Fibroblast of peridontal ligament (primary cell): ENCODE measurements around the gene KCNJ10.

ENCODE experiments used
- DNase-seq: peaks from one replicate; pipeline ENCODE4 v3.0.0-alpha.2; 2010; ENCODE audit errors: extremely low read depth

Gene KCNJ10

GRCh38 chr1:160098852-160099561 is 29.0 kb upstream of the KCNJ10 start:
- DNase-seq, result peak; percentile 87

GRCh38 chr1:160097911-160098851 is 28.2 kb upstream of the KCNJ10 start, which contains the start of gene IGSF8:
IGSF8 (minus strand) TSS chr1:160098619; CDS start chr1:160098472, 147 bp downstream.
- DNase-seq, result peak; percentile 62

GRCh38 chr1:160097151-160097910 is 27.4 kb upstream of the KCNJ10 start:
- DNase-seq, result no peak

GRCh38 chr1:160096274-160097116 is 26.5 kb upstream of the KCNJ10 start:
- DNase-seq, result peak; percentile 29

GRCh38 chr1:160095382-160096105 is 25.6 kb upstream of the KCNJ10 start:
- DNase-seq, result no peak

GRCh38 chr1:160094806-160095205 is 24.8 kb upstream of the KCNJ10 start:
- no peak for DNase-seq

- no peak for DNase-seq
These were observed 24.3 kb upstream of the KCNJ10 start for GRCh38 chr1:160094291-160094625.

- no peak for DNase-seq
These were observed 23.8 kb upstream of the KCNJ10 start for GRCh38 chr1:160093624-160094290.

GRCh38 chr1:160093069-160093395 is 23.1 kb upstream of the KCNJ10 start:
- no peak for DNase-seq

GRCh38 chr1:160092366-160093068 is 22.6 kb upstream of the KCNJ10 start:
- no peak for DNase-seq

- no peak for DNase-seq
These were observed 21.8 kb upstream of the KCNJ10 start for GRCh38 chr1:160091666-160092223.

GRCh38 chr1:160090760-160091159 is 20.8 kb upstream of the KCNJ10 start:
- no peak for DNase-seq

- no peak for DNase-seq
These were observed 19.9 kb upstream of the KCNJ10 start for GRCh38 chr1:160089883-160090282.

GRCh38 chr1:160087118-160087662 is 17.2 kb upstream of the KCNJ10 start:
- DNase-seq, result no peak

- peak; percentile 14 for DNase-seq
These were observed 16.5 kb upstream of the KCNJ10 start for GRCh38 chr1:160086456-160086892.

- DNase-seq, result peak; percentile 64
These were observed 15.9 kb upstream of the KCNJ10 start for GRCh38 chr1:160085686-160086455.

- DNase-seq, result no peak
These were observed 14.9 kb upstream of the KCNJ10 start for GRCh38 chr1:160084771-160085321.
